Non-pigmented ciliary epithelial cell (primary cell): Measurements from ENCODE around the gene ST3GAL5.
"Not testable (repeated sequence)": the region's sequence is repeated elsewhere in the genome, so short reads cannot be mapped to it uniquely, and the experiment has no call there.

ENCODE experiments used
- DNase-seq: peaks from one replicate; pipeline ENCODE4 v3.0.0-alpha.2; 2010; ENCODE audit warnings: low read depth

The ST3GAL5 gene

DNA sequence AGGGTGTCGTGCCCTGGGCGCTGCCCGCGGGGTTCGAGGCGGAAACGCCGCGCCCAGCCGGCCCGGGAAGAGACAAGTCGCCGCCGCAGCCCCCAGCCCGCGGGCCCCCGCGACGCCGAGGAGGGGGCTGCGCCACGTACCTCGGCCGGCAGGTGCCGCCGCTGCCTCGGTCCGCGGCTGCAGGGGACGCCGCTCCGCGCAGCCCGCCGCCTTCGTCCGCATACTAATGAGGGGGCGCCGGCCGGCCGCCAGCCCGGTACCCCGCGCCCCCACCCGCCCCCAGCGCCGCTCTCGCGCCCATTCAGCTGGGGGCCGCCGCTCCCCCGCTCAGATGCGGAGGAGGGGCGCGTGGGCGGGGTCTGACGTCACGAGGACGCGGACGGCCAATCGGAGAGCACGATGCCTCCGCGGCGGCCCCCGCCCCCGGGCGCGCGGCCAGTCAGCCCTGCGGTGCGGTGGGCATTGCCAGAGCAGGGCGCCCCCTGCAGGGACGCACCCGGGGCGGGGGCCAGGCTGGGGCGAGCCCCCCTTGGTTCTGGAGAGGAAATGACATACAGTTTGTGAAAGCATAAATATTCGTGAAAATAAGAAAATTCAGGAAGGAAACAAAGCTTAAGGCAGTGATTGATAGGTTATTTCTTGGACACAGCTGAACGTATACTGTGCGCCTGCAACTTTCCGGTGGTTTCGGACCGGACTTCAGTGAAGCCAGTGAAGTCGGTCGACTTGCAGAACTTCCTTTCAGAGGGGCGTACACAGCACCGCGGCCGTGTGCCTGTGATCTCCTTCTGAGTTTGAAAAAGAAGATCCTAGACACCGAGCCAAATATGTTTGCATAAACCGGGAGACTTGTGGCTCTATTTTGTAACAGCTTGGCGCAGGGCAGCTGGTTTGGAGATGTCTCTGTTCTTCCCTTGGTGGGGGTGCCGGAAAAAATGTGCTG, at the start of gene ST3GAL5:
ST3GAL5 (minus strand) TSS at position 307 of the 943 bp plus-strand sequence; CDS start at position 222, 85 bp downstream.
- DNase-seq, result no peak

GRCh38 chr2:85938456-85938855, 49.7 kb upstream of the ST3GAL5 start:
- no peak for DNase-seq

GRCh38 chr2:85937069-85937439, 48.3 kb upstream of the ST3GAL5 start:
- DNase-seq, result no peak

DNA sequence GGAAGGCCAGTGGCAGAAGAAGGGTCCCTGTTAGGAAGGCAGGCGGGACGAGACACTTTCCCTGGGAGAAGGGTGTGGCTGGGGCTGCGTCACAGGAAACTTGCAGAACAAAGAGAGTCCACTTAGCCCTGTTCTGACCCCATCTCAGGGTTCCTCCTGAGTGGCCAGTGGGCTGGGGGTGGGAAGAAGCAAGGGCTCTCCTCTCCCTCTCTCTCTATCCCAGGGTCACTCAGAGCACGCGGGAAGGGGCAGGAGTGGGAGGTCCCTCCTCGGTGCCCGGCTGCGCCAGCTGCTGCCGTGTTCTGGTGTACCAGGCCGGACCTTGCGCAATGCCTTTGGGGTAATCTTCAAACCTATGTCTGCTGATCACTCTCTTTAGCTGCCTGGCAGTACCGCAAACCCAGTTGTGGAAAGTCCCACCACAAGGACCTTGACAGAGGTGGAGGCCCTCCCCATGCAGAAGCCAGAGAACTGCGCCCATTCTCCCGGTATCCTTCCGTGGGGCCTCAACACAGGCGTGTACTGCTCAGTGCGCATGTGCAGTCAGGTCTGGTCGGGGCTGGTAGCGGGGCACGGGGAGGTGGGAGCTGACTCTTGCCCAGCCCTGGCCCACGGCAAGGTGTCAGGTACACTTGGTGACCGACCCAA, 47.8 kb upstream of the ST3GAL5 start:
- no peak for DNase-seq

DNA sequence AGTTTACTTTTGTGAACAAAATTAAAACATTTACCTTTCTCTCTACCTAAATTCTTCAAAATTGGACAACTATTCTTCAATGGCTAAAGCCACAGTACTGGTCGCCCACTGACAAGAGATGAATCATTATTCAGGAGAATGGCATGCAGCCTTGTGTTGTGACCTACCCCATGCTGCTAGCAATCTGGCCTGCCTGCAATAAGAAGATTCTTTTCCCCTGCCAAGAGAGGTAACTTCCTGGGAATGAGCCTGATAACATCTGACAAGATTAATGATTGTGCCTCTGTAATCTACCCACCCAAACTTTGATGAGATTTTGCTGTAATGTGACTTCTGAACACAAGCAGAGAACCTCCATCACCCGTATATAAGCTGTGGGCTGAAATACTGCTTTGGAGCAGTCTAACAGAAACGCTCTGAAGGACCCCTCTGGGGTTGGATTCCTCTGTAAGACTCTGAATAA, 47.0 kb upstream of the ST3GAL5 start:
- peak; percentile 75 for DNase-seq

DNA sequence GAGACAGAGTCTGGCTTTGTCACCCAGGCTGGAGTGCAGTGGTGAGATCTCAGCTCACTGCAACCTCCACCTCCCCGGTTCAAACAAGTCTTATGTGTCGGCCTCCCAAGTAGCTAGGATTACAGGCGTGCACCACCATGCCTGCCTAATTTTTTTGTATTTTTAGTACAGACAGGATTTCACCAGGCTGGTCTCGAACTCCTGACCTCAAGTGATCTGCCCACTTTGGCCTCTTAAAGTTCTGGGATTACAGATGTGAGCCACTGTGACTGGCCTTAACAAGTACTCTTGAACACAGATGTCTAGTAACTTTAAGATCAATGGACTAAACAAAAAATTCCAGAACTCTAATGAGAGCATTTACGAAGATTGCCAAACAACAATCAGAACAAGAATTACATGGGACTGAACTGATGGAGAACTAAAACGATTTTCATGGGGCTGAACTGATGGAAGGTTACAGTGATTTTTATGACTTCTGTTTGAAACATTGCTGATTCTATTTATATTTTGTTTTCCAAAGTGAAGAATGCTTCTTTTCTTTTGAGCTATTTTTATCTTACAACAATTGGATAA, 46.5 kb upstream of the ST3GAL5 start:
- no peak for DNase-seq

DNA sequence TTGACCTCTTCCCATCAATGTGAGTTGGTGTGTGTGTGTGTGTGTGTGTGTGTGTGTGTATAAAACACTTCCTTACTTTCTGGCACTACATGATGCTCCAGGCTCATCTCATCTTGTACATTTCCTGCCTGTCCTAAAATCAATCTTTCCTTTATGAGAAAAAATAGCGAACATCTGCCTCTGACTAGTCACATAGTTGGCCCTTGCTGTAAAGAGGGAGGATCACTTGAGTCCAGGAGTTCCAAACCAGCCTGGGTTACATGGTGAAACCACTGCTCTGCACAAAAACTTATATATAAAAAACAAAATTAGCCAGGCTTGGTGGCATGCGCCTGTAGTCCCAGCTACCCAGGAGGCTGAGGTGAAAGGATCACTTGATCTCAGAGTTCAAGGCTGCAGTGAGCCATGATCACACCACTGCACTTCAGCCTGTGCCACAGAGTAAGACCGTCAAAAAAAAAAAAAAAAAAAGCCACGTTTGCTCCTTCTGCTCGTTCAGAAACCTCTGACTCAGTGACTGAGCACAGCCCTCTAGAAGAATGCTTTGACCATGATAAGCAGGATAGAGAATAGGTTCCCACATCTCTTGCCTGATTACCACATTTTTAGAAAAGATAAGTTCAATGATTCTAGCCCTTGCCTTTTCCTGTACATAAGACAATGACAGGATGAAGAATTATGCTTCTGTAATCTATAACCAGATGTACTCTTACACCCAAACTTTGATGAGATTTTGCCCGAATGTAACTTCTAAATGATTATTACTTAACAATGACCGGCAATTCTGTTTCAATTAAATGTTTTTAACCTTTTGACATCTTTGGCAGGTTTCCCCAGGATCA, 45.2 kb upstream of the ST3GAL5 start:
- peak; percentile 91 for DNase-seq

DNA sequence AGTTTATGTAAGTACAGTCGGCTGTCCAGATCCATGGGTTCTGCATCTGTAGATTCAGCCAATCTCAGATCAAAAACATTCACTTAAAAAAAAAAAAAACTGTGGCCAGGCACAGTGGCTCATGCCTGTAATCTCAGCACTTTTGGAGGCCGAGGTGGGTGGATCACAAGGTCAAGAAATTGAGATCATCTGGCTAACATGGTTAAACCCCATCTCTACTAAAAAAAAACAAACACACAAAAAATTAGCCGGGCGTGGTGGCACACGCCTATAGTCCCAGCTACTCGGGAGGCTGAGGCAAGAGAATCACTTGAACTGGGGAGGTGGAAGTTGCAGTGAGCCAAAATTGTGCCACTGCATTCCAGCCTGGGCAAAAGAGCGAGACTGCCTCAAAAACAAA, 42.4 kb upstream of the ST3GAL5 start:
- DNase-seq, result not testable (repeated sequence)

DNA sequence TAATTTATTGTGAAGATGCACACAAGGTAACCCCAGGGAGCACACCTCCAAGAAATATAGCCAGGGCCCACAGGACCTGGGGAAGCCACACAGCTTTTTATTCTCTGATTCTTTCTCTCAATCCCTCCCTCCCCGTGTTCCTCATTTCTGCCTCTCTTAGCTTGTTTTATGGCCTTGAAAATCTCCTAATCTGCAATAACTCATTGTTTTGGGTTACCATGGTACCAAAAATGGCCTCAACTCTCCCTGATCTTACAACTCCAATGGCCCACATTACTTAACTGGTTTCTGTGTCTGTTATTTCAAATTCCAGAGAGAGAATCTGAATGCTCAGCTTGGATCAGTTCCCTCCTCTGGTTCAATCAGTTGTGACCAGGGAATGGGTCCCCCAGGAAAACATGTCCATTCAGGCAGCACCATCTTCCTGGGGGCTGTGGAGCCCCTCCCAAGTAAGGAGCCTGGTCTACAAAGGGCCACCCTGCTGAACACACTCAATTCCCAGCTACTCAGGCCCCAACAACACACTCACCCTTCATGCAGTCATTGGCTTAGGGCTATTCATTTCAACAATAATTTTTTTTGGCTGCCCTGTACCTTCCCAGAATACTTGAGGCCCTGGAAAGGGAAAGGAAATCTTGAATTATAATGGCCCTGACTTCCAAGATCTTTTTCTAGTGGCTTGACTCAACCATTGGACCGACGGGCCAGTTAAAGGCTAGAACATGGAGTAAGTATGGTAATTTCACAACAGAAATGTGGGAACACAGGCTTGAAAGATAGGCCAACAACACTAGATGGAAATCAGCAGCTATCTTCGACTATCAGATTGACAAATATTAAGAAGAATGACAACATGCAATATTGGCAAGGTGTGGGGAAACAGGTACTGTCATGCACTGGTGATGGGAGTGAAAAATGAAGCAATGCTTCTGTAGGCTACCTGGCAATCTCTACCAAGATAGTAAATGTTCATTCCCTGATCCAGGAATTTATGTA, 41.6 kb upstream of the ST3GAL5 start:
- DNase-seq, result no peak

DNA sequence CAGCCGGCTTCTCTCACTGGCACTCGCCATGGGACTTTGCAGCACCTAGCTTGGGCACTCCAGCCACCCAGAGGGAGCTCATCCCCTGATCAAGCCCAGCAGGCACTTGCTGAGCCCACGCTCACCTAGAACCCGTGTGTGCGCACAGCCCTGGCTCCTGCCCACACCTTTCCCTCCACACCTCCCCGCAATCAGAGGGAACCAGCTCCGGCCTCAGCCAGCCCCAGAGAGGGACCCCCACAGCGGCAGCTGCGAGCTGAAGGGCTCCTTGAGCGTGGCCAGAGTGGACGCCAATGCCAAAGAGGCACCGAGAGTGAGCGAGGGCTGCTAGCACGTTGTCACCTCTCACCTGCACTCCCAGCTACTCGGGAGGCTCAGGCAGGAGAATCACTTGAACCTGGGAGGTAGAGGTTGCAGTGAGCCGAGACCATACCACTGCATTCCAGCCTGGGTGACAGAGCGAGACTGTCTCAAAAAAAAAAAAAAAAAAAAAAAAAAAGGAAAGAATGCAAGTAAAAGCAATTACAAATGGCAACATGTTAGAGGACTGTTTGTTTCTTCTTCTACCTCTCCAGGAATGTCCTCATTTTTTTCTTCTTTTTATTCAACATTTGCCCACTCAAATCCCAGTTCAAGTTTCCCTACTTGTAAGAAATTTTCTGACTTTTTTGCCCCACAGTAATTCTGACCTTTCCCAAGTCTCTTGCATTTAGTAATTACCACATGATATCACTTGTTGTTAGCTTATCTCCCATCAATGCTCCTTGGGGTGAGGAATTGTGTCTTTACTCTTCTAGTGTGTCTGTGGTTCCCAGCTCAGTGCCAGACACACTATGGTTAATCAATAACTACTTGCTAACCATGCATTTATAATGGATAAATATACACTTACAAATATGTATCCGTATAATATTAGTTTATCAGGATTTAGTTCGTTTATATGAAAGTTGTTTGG, 40.6 kb upstream of the ST3GAL5 start:
- no peak for DNase-seq

- no peak for DNase-seq
Observed at GRCh38 chr2:85926931-85927661, 38.3 kb upstream of the ST3GAL5 start.

DNA sequence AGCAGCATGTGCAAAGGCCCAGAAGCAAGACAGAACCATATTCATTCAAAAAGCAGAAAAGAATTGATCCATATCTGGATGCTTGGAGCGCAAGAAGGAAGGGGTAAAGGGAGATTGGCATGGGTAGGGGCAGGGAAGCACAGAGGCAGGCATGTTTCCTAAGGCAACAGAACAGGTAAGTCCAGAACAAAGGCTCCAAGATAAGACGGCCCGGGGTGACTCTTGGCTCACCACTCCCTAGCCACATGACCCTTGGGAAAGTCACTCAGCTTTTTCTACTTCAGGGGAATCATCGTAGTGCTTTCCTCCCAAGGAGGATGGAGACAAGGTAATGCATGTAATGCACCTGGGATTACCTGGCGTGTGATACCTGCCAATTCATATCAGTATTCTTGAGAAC, 37.7 kb upstream of the ST3GAL5 start:
- DNase-seq, result no peak

DNA sequence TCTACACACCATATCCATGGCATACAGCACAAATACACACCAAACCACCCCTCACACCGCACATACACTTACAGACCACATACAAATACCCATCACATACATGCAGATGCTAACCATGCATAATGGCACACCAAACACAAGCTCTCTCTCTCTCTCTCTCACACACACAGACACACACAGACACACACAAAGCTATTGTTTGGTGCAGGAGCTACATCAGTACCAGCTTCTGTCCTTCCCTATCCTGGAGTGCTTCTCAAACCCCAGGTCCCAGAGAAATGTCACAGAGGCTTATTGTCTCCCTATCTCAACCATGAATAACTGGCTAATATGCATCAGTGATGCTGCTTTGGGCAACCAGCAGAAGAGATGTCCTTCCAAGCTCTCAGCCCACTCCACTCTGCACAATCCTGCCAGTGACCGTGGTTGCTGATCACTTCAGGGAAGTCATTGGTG, 36.5 kb upstream of the ST3GAL5 start:
- DNase-seq, result no peak

DNA sequence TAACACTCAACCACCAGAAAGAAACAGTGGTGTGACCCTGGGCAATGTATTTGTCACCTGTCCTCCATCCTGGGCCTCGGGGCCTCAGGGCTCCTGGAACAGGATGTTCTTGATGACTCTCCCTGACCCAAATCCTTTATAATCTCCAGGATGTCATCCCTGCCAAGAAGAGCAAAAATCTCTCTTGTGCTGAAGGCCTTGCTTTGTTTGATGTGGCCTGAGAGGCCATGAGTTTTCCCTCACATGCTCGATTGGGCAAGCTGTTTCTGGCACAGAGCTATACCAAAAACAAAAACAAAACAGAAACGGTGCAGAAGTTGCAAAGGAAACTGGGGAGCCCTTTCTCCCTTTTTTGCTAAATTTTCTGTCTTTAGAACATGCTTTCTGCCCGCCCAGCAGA, 35.7 kb upstream of the ST3GAL5 start:
- no peak for DNase-seq

DNA sequence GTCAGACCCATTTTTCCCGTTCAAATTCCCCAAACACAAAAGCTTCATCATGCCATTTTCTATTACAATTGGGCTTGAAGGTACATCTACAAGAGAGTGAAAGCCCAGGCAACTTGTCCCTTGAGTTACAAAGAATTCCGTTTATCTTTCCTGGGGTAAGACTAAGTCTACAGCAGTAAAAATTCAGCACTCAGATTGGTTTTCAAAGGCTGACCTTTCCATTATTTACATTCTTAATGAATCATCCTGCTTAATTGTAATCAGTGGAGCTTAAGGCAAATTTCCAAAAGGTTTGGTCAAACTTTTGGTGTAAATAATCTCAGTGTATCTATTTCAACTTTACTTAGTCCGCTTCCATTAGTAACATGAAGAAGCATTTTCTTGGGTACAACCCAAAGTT, 33.4 kb upstream of the ST3GAL5 start:
- DNase-seq, result no peak

DNA sequence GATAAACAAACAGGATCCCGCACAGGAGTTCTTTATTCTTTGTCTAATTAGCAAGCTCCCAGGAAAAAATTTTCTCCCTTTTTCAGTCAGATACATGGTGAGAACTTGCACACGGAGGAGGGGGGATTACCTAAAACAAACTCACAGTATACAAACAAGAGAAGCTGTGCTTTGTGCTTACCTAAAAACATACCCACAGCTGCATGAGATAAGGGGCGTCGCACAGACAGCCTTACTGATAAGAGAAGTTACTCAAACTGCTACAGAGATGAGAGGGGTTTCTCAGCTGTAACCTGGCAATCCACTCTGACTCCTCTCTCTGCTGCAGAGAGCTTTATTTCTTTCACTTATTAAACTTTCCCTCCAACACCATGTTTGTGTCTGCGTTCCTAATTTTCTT, 32.9 kb upstream of the ST3GAL5 start:
- no peak for DNase-seq

GRCh38 chr2:85920810-85921545, 32.2 kb upstream of the ST3GAL5 start:
- DNase-seq, result no peak
